ENCODE data around the gene TBC1D2B. TPM values are rescaled to one million over a fixed set of nuclear protein-coding genes. Genes with fewer than 3 reads are reported as not detected.

Gene TBC1D2B
- polyA plus RNA-seq, 1 donor from 2014 or later = 9.4 TPM

DNA sequence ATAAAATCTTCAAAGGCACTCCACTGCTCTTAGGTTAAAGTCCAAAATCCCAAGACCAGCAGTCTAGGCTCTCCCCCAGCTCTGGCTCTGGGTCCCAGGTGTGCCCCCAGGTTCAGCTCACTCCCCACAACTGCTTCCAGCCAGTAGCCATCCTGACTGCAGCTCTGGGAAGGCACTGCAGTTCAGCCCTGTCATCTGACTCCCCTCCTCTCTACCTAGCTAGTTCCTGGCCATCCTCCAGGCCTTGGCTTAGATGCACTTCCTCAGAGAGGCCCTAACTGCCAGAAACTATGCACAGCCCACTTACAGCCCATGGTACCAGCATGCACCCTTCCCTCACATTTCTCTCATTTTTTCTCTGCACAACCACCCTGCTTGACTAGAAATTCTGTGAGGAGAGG lies 25.5 kb downstream of the TBC1D2B start:
- Histone ChIP-seq H3K36me3 (ENCODE audit: insufficient read depth, low read length) (no peaks in the 10 kb centered on the region), H4K20me1 (ENCODE audit: insufficient read depth) (no peaks in the 10 kb centered on the region), H3K27ac (ENCODE audit: low read length) (no peak overlapping the region), H3K27me3 (ENCODE audit: insufficient read depth, low read depth, low read length) (no peaks in the 10 kb centered on the region), H3K9me3 (ENCODE audit: low read length) (no peaks in the 10 kb centered on the region), H3K4me3 (ENCODE audit: low read length) (no peak overlapping the region), H3K9me2 (ENCODE audit: insufficient read depth, low read length) (no peaks in the 10 kb centered on the region), H3K4me2 (ENCODE audit: low read length) (no peak overlapping the region), H3F3A (ENCODE audit: insufficient read depth, low read length, poor library complexity, severe bottlenecking) (no peaks in the 10 kb centered on the region), H2AFZ (ENCODE audit: low read depth, low read length) (no peak overlapping the region), H3K9ac (ENCODE audit: low read length) (no peak overlapping the region), H3K79me2 (replicated peaks; ENCODE audit: insufficient read depth, low read length) (no peaks in the 10 kb centered on the region)
- TF ChIP-seq RAD21 (conservative IDR thresholded peaks at IDR 0.05) (no peak), EP300 (conservative IDR thresholded peaks at IDR 0.05; ENCODE audit: poor library complexity, severe bottlenecking) (no peak), TAF1 (IDR thresholded peaks at IDR 0.05; ENCODE audit: low read depth) (no peak)
- TF ChIP-seq, protein P1, sequence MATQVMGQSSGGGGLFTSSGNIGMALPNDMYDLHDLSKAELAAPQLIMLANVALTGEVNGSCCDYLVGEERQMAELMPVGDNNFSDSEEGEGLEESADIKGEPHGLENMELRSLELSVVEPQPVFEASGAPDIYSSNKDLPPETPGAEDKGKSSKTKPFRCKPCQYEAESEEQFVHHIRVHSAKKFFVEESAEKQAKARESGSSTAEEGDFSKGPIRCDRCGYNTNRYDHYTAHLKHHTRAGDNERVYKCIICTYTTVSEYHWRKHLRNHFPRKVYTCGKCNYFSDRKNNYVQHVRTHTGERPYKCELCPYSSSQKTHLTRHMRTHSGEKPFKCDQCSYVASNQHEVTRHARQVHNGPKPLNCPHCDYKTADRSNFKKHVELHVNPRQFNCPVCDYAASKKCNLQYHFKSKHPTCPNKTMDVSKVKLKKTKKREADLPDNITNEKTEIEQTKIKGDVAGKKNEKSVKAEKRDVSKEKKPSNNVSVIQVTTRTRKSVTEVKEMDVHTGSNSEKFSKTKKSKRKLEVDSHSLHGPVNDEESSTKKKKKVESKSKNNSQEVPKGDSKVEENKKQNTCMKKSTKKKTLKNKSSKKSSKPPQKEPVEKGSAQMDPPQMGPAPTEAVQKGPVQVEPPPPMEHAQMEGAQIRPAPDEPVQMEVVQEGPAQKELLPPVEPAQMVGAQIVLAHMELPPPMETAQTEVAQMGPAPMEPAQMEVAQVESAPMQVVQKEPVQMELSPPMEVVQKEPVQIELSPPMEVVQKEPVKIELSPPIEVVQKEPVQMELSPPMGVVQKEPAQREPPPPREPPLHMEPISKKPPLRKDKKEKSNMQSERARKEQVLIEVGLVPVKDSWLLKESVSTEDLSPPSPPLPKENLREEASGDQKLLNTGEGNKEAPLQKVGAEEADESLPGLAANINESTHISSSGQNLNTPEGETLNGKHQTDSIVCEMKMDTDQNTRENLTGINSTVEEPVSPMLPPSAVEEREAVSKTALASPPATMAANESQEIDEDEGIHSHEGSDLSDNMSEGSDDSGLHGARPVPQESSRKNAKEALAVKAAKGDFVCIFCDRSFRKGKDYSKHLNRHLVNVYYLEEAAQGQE (IDR thresholded peaks at IDR 0.05; ENCODE audit: borderline replicate concordance) = no peak

DNA sequence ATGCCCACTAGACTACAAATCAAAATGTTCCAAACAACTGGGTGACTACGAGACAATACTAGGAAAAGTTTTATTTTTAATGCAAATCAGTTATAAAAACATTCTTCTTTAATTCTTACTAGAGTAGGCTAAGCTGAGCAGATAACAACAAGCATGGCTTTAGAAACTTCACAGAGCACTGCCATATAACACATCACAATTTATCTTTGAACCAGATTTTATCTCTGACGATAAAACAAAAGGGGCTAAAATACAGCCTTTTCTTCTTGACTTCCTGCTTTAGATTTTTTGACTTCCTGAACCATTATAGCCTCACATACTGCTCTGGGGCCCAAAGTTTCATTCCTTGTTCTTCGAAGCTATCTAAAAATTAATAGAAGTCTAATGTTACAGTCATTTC lies 25.9 kb downstream of the TBC1D2B start:
- Histone ChIP-seq H3K4me3 (ENCODE audit: low read length) (no peak overlapping the region), H3K27ac (ENCODE audit: low read length) (no peak overlapping the region), H3K9me2 (ENCODE audit: insufficient read depth, low read length) (no peaks in the 10 kb centered on the region), H3F3A (ENCODE audit: insufficient read depth, low read length, poor library complexity, severe bottlenecking) (no peaks in the 10 kb centered on the region), H3K79me2 (replicated peaks; ENCODE audit: insufficient read depth, low read length) (no peaks in the 10 kb centered on the region), H3K27me3 (ENCODE audit: insufficient read depth, low read depth, low read length) (no peaks in the 10 kb centered on the region), H3K9me3 (ENCODE audit: low read length) (no peaks in the 10 kb centered on the region), H2AFZ (ENCODE audit: low read depth, low read length) (no peak overlapping the region), H3K36me3 (ENCODE audit: insufficient read depth, low read length) (no peaks in the 10 kb centered on the region), H4K20me1 (ENCODE audit: insufficient read depth) (no peaks in the 10 kb centered on the region), H3K4me2 (ENCODE audit: low read length) (no peak overlapping the region), H3K9ac (ENCODE audit: low read length) (no peak overlapping the region)
- TF ChIP-seq, protein P1 (IDR thresholded peaks at IDR 0.05; ENCODE audit: borderline replicate concordance) = no peak
- TF ChIP-seq TAF1 (IDR thresholded peaks at IDR 0.05; ENCODE audit: low read depth) = no peak
- TF ChIP-seq SMC3 (conservative IDR thresholded peaks at IDR 0.05; ENCODE audit: poor library complexity) = no peak
- TF ChIP-seq RAD21 (conservative IDR thresholded peaks at IDR 0.05) = no peak
- TF ChIP-seq POLR2AphosphoS5 (IDR thresholded peaks at IDR 0.05) = no peak
- TF ChIP-seq EP300 (conservative IDR thresholded peaks at IDR 0.05; ENCODE audit: poor library complexity, severe bottlenecking) = no peak
- TF ChIP-seq MXI1 (conservative IDR thresholded peaks at IDR 0.05; ENCODE audit: poor library complexity, severe bottlenecking) = no peak
- TF ChIP-seq EZH2 (IDR thresholded peaks at IDR 0.05; ENCODE audit: borderline replicate concordance, insufficient read depth, low read length, poor library complexity, severe bottlenecking) = no peak
- TF ChIP-seq, protein P2, sequence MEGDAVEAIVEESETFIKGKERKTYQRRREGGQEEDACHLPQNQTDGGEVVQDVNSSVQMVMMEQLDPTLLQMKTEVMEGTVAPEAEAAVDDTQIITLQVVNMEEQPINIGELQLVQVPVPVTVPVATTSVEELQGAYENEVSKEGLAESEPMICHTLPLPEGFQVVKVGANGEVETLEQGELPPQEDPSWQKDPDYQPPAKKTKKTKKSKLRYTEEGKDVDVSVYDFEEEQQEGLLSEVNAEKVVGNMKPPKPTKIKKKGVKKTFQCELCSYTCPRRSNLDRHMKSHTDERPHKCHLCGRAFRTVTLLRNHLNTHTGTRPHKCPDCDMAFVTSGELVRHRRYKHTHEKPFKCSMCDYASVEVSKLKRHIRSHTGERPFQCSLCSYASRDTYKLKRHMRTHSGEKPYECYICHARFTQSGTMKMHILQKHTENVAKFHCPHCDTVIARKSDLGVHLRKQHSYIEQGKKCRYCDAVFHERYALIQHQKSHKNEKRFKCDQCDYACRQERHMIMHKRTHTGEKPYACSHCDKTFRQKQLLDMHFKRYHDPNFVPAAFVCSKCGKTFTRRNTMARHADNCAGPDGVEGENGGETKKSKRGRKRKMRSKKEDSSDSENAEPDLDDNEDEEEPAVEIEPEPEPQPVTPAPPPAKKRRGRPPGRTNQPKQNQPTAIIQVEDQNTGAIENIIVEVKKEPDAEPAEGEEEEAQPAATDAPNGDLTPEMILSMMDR (IDR thresholded peaks at IDR 0.05; ENCODE audit: poor library complexity, severe bottlenecking) = no peak

Measured in neural cell (in vitro differentiated cells).